Upper lobe of left lung (tissue), 4 donors: ENCODE data around the gene ANKRD11.

Source experiments
- CTCF ChIP-seq, 6 experiments: fragments of 450-650 bp in 4 of 6; fragments of 200-600 bp in 2 of 6; sonication (generic) in 2 of 6; IDR thresholded peaks; one replicate each; pipeline ENCODE4 v1.5.1; 2016 to 2019; ENCODE audit warnings: antibody characterized with exemption in 6 of 6
- EP300 ChIP-seq, 4 donors: sonication (generic); formaldehyde crosslinking; IDR thresholded peaks; one replicate each; pipeline ENCODE4 v1.5.1; 2017; ENCODE audit warnings: antibody characterized with exemption in 4 of 4, control low read depth in 2 of 4
- POLR2A ChIP-seq, 4 donors: fragments of 450-650 bp; IDR thresholded peaks; one replicate each; pipeline ENCODE4 v1.5.1; 2016 to 2017; ENCODE audit warnings: antibody characterized with exemption in 4 of 4, mild to moderate bottlenecking in 2 of 4
- POLR2AphosphoS5 ChIP-seq, 2 donors: sonication (generic); formaldehyde crosslinking; IDR thresholded peaks; one replicate each; pipeline ENCODE4 v1.5.1; 2017; ENCODE audit warnings: antibody characterized with exemption in 2 of 2

- TF ChIP-seq CTCF (IDR thresholded peaks at IDR 0.05) (no peak), EP300 (IDR thresholded peaks at IDR 0.05) (no peak), POLR2A (IDR thresholded peaks at IDR 0.05) (no peak), POLR2AphosphoS5 (IDR thresholded peaks at IDR 0.05) (no peak)
Observed at GRCh38 chr16:89364606-89365005, 125.8 kb downstream of the ANKRD11 start.
